Prostate gland (tissue), 2 donors: ENCODE data around the gene NPLOC4.

Experiments
- POLR2AphosphoS5 ChIP-seq: sonication (generic); formaldehyde crosslinking; IDR thresholded peaks from one replicate; pipeline ENCODE4 v1.6.1; 2017; ENCODE audit warnings: antibody characterized with exemption
- TF ChIP-seq, protein P1 (sequence below), 4 experiments: fragments of 200-600 bp in 2 of 4; fragments of 450-650 bp in 2 of 4; sonication (generic) in 2 of 4; IDR thresholded peaks; 1 replicate in 3 of 4; 2 replicates in 1 of 4; pipeline ENCODE4 v1.5.1; 2016 to 2019; ENCODE audit warnings: antibody characterized with exemption in 4 of 4, mild to moderate bottlenecking in 2 of 4, moderate library complexity in 2 of 4

- TF ChIP-seq, protein P1, sequence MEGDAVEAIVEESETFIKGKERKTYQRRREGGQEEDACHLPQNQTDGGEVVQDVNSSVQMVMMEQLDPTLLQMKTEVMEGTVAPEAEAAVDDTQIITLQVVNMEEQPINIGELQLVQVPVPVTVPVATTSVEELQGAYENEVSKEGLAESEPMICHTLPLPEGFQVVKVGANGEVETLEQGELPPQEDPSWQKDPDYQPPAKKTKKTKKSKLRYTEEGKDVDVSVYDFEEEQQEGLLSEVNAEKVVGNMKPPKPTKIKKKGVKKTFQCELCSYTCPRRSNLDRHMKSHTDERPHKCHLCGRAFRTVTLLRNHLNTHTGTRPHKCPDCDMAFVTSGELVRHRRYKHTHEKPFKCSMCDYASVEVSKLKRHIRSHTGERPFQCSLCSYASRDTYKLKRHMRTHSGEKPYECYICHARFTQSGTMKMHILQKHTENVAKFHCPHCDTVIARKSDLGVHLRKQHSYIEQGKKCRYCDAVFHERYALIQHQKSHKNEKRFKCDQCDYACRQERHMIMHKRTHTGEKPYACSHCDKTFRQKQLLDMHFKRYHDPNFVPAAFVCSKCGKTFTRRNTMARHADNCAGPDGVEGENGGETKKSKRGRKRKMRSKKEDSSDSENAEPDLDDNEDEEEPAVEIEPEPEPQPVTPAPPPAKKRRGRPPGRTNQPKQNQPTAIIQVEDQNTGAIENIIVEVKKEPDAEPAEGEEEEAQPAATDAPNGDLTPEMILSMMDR (IDR thresholded peaks at IDR 0.05): no peak
- TF ChIP-seq POLR2AphosphoS5: no peak
Measured at GRCh38 chr17:81550830-81551457, 86.0 kb downstream of the NPLOC4 start.
